HG03354 (cell line): Measurements from ENCODE around the gene HEATR5A.
"Not testable (repeated sequence)": the region's sequence is repeated elsewhere in the genome, so short reads cannot be mapped to it uniquely, and the experiment has no call there.

Source experiments
- ATAC-seq: cut with Tn5 transposase; IDR thresholded peaks from one replicate; pipeline ENCODE4 v1.9.1; 2021; ENCODE audit warnings: mild to moderate bottlenecking; ENCODE audit not compliant: unreplicated experiment, poor library complexity, severe bottlenecking

Gene HEATR5A

DNA sequence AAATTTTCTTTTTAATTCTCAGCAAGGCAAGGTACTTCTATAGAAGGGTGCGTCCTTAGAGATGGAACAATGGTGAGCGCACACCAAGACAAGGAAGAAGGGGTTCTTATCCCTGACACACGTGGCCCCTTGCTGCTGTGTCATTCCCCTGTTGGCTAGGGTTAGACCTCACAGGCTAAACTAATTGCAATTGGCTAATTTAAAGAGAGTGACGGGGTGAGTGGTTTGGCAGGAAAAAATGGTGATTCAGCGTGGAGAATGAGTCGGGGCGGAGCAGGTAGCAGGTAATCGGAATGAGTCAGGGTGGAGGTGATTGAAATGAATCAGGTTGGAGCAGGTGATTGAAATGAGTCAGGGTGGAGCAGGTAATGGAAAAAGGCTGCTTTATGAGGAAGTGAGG, 176.5 kb downstream of the HEATR5A start:
- ATAC-seq: no peak

- ATAC-seq: not testable (repeated sequence)
These were observed 178.0 kb downstream of the HEATR5A start for GRCh38 chr14:31242161-31242940.
